Measurements from ENCODE around the gene SERPINB10. TPM values are rescaled to one million over a fixed set of nuclear protein-coding genes. Genes with fewer than 3 reads are reported as not detected.

The SERPINB10 gene
- total and polyA plus RNA-seq, 7 donors: 0.39 TPM; not detected in 6

DNA sequence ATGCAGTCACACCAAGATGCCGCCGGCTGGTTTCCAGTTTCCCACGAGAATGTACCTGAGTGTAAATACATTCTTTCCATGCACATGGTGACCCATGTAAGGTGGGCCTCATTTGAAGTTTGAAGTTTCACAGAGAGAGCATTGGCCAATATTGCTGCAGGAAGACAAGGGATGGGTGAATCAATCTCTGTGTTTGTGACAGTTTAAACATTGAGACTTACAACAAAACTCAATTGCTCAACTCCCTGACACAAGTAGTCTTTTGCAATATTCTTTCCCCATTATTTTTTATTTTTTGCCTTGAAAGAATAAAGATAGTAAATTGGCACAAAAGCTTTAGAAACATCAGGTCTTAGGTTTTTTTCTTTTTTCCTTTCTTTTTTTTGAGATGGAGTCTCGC is 15.2 kb upstream of the SERPINB10 start:
- no peak for ATAC-seq
- H3K36me3 ChIP-seq (ENCODE audit: insufficient read depth in 1 of 2, low read depth in 1 of 2): no peaks in the 10 kb centered on the region
- TF ChIP-seq, protein P1, sequence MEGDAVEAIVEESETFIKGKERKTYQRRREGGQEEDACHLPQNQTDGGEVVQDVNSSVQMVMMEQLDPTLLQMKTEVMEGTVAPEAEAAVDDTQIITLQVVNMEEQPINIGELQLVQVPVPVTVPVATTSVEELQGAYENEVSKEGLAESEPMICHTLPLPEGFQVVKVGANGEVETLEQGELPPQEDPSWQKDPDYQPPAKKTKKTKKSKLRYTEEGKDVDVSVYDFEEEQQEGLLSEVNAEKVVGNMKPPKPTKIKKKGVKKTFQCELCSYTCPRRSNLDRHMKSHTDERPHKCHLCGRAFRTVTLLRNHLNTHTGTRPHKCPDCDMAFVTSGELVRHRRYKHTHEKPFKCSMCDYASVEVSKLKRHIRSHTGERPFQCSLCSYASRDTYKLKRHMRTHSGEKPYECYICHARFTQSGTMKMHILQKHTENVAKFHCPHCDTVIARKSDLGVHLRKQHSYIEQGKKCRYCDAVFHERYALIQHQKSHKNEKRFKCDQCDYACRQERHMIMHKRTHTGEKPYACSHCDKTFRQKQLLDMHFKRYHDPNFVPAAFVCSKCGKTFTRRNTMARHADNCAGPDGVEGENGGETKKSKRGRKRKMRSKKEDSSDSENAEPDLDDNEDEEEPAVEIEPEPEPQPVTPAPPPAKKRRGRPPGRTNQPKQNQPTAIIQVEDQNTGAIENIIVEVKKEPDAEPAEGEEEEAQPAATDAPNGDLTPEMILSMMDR (IDR thresholded peaks at IDR 0.05): no peak
- intact Hi-C loops (cut with DNase I): no loop called here
- H3K27me3 ChIP-seq (ENCODE audit: insufficient read depth in 3 of 3, low read length in 2 of 3): no peaks in the 10 kb centered on the region
- H3K4me1 ChIP-seq: no peaks in the 10 kb centered on the region
- no peak for DNase-seq
- H3K27ac ChIP-seq: no peak overlapping the region
- 76 to 84% (median 79%) methylated on average over 4 of the region's 4 CpGs for WGBS, 3 donors
- H3K9me3 ChIP-seq: no peaks in the 10 kb centered on the region
- no peak overlapping the region for H3K4me3 ChIP-seq

DNA sequence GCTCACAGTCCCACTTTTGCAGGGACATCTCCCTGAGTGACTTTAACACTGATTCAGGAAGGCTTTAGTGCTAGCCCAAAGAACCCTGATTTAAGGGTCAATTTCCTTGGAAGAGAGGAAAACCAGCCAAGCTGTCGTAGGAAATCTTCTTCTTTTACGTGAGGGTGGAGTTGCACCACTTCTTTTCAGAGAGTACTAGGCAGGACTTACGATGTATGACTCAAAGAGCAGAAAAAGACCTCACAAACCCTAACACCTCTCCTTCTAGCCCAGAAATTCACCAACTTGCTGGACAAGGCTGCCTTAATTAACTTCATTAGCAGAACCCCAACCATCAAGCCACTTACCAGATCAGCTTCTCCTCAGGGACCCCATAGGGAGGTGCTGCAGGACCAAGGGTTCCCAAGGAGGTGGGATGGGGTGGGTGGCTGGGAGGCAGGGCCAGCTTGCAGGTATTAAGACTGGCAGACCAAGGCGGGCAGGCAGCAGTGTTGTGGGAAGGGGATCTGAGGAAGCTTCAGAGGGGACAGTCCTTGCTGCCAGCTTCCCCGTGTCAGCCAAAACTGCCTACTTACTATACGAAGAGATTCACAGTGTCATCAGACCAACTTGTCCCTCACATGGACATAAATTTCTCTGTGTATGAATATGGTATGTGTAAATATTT is 13.5 kb upstream of the SERPINB10 start:
- no peak overlapping the region for H3K4me3 ChIP-seq
- no peaks in the 10 kb centered on the region for H3K4me1 ChIP-seq
- DNase-seq: no peak
- no peak for ATAC-seq
- 75 to 81% (median 76%) methylated on average over 6 of the region's 6 CpGs for WGBS, 3 donors
- no peaks in the 10 kb centered on the region for H3K27me3 ChIP-seq (ENCODE audit: insufficient read depth in 3 of 3, low read length in 2 of 3)
- intact Hi-C loops (cut with DNase I): no loop called here
- TF ChIP-seq, protein P1 (IDR thresholded peaks at IDR 0.05): no peak
- no peaks in the 10 kb centered on the region for H3K9me3 ChIP-seq
- no peak overlapping the region for H3K27ac ChIP-seq
- no peaks in the 10 kb centered on the region for H3K36me3 ChIP-seq (ENCODE audit: insufficient read depth in 1 of 2, low read depth in 1 of 2)

DNA sequence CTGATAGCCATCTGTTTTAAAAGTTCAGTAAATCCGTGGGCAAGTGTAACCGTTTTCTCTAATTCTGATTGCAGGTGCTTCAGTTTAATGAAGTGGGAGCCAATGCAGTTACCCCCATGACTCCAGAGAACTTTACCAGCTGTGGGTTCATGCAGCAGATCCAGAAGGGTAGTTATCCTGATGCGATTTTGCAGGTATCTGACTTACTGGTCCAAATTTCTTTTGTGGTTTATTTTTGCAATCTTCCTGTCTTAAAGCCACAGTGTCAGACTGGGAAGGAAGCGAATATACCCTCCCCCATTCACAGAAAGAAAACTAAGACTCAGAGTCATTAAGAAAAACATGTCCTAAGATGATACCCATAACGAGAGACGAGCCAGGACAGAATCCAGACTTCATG is 12.6 kb upstream of the SERPINB10 start:
- Histone ChIP-seq H3K9me3 (no peaks in the 10 kb centered on the region), H3K4me3 (no peak overlapping the region), H3K27me3 (ENCODE audit: insufficient read depth in 3 of 3, low read length in 2 of 3) (no peaks in the 10 kb centered on the region), H3K27ac (no peak overlapping the region), H3K36me3 (ENCODE audit: insufficient read depth in 1 of 2, low read depth in 1 of 2) (no peaks in the 10 kb centered on the region), H3K4me1 (no peaks in the 10 kb centered on the region)
- ATAC-seq: no peak
- no peak for DNase-seq
- TF ChIP-seq, protein P1 (IDR thresholded peaks at IDR 0.05): no peak
- WGBS, 3 donors: 67 to 74% (median 70%) methylated on average over 6 of the region's 6 CpGs
- intact Hi-C loops (cut with DNase I): no loop called here

DNA sequence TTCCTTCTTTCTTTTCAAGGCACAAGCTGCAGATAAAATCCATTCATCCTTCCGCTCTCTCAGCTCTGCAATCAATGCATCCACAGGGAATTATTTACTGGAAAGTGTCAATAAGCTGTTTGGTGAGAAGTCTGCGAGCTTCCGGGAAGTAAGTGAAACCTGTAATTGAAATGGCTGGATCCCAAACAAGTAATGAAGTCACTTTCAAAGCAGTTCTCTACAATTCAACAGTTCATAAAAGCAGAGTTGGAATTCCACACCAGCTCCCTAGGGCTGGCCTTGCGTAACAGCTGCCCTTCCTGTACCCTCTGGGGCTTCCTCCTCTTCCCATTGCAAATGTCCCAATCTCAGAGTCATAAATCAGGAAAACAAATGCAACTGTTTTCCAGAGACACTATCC is 10.7 kb upstream of the SERPINB10 start:
- Histone ChIP-seq H3K9me3 (no peaks in the 10 kb centered on the region), H3K4me1 (no peaks in the 10 kb centered on the region), H3K36me3 (ENCODE audit: insufficient read depth in 1 of 2, low read depth in 1 of 2) (no peaks in the 10 kb centered on the region), H3K27me3 (ENCODE audit: insufficient read depth in 3 of 3, low read length in 2 of 3) (no peaks in the 10 kb centered on the region), H3K4me3 (no peak overlapping the region), H3K27ac (no peak overlapping the region)
- intact Hi-C loops (cut with DNase I): no loop called here
- 27 to 46% (median 43%) methylated on average over 4 of the region's 4 CpGs for WGBS, 3 donors
- TF ChIP-seq, protein P1 (IDR thresholded peaks at IDR 0.05): no peak
- DNase-seq: no peak
- ATAC-seq: no peak

DNA sequence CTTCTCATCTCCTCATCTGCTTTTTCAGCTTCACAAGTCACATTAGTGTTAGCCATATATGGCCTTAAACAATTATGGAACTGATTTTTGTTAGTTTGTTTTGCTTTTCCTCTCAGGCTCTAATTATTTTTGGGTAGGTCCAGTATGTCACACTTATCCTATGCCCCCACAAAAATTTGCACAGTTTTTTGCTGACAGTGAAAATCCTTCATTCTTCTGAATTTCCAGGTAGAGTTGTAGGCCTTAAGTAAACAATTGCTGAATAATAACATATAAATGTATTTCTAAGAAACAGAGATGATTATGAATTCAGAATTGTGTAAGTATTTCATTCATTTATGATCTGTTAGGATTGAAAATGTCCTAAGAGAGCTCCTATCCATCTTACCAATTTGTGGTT is 8.6 kb upstream of the SERPINB10 start:
- intact Hi-C loops (cut with DNase I): no loop called here
- H3K36me3 ChIP-seq (ENCODE audit: insufficient read depth in 1 of 2, low read depth in 1 of 2): no peaks in the 10 kb centered on the region
- ATAC-seq (no peak), DNase-seq (no peak)
- H3K27ac ChIP-seq: no peak overlapping the region
- no peaks in the 10 kb centered on the region for H3K27me3 ChIP-seq (ENCODE audit: insufficient read depth in 3 of 3, low read length in 2 of 3)
- no peaks in the 10 kb centered on the region for H3K9me3 ChIP-seq
- no peak overlapping the region for H3K4me3 ChIP-seq
- no peaks in the 10 kb centered on the region for H3K4me1 ChIP-seq
- TF ChIP-seq, protein P1 (IDR thresholded peaks at IDR 0.05): no peak

Data from psoas muscle (tissue), 8 donors.